BJ (cell line): ENCODE data around the gene DYNC1I2. TPM values are rescaled to one million over a fixed set of nuclear protein-coding genes. Genes with fewer than 3 reads are reported as not detected.

Experiments
- CTCF ChIA-PET: fragments of 350-600 bp; formaldehyde crosslinking; extraction: SDS; loops from one replicate; lab custom pipeline; 2021; ENCODE audit warnings: antibody characterized with exemption, inconsistent platforms; lab: Yijun Ruan, JAX
- POLR2A ChIA-PET: fragments of 300-600 bp; sonication (Branson Sonifier 250); formaldehyde crosslinking; extraction: SDS; loops from one replicate; lab custom pipeline; 2021; ENCODE audit warnings: antibody characterized with exemption; lab: Charles Lee
- DNase-seq: peaks from one replicate; pipeline ENCODE4 v3.0.0-alpha.2; 2011; ENCODE audit warnings: low read depth
- H3K27me3 ChIP-seq: 2 replicates; pipeline ENCODE4 v1.6.0; 2011; ENCODE audit warnings: low read length; ENCODE audit not compliant: control insufficient read depth, insufficient read depth
- H3K36me3 ChIP-seq: 2 replicates; pipeline ENCODE4 v1.5.1; 2011; ENCODE audit warnings: low read length; ENCODE audit not compliant: control insufficient read depth, insufficient read depth
- H3K4me3 ChIP-seq: 2 replicates; pipeline ENCODE4 v1.5.1; 2011; ENCODE audit warnings: low read depth, mild to moderate bottlenecking, control low read depth, low read length
- CTCF ChIP-seq: IDR thresholded peaks from 2 replicates; pipeline ENCODE4 v1.5.1; 2011; ENCODE audit warnings: low read depth, mild to moderate bottlenecking, control low read depth, inconsistent platforms, low read length, moderate library complexity; ENCODE audit not compliant: insufficient read depth
- polyA plus RNA-seq: library from polyadenylated mRNA; depleted of rRNA; stranded (reverse); fragments of >200 nt; gene quantifications from 2 replicates; pipeline ENCODE4 v1.2.3, GENCODE V29; 2011

DYNC1I2 gene
- polyA plus RNA-seq, 1 experiment, result 96.9 TPM

- CTCF ChIA-PET, result interaction anchor here (1.4 kb wide), 1 partner anchor 405 kb away, joined by 5 read pairs; no protein-coding TSS in a partner anchor
- Histone ChIP-seq H3K4me3 (no peak overlapping the region), H3K27me3 (no peaks in the 10 kb centered on the region), H3K36me3 (no peaks in the 10 kb centered on the region)
- no peak for DNase-seq
- no peak for TF ChIP-seq CTCF
- POLR2A ChIA-PET, result no interaction called here
Observed at GRCh38 chr2:171709011-171709685, 21.9 kb downstream of the DYNC1I2 start.

GRCh38 chr2:171711351-171711750 is 24.1 kb downstream of the DYNC1I2 start:
- no peak for TF ChIP-seq CTCF
- no peaks in the 10 kb centered on the region for H3K27me3 ChIP-seq
- POLR2A ChIA-PET, result no interaction called here
- CTCF ChIA-PET, result interaction anchor here (0.8 to 2.1 kb wide), 6 partner anchors 8 to 403 kb away, joined by 3 to 11 read pairs (median 4); no protein-coding TSS in a partner anchor
- no peaks in the 10 kb centered on the region for H3K36me3 ChIP-seq
- no peak overlapping the region for H3K4me3 ChIP-seq
- no peak for DNase-seq

GRCh38 chr2:171712051-171712450 is 24.8 kb downstream of the DYNC1I2 start:
- POLR2A ChIA-PET, result no interaction called here
- TF ChIP-seq CTCF, result no peak
- DNase-seq, result peak; percentile 76
- H3K36me3 ChIP-seq, result no peaks in the 10 kb centered on the region
- no peaks in the 10 kb centered on the region for H3K27me3 ChIP-seq
- CTCF ChIA-PET, result interaction anchor here (1.1 to 2.1 kb wide), 7 partner anchors 9 to 402 kb away, joined by 3 to 11 read pairs (median 4); no protein-coding TSS in a partner anchor
- no peak overlapping the region for H3K4me3 ChIP-seq

GRCh38 chr2:171718720-171719119 is 31.5 kb downstream of the DYNC1I2 start:
- TF ChIP-seq CTCF, result no peak
- CTCF ChIA-PET, result interaction anchor here (1.0 kb wide), 1 partner anchor 15 kb away, joined by 3 read pairs; no protein-coding TSS in a partner anchor
- Histone ChIP-seq H3K4me3 (no peak overlapping the region), H3K27me3 (no peaks in the 10 kb centered on the region), H3K36me3 (peaks cover 1% of the 10 kb centered on the region; the same call in 1 of the 2 replicates)
- POLR2A ChIA-PET, result no interaction called here
- DNase-seq, result no peak

- Histone ChIP-seq H3K27me3 (no peaks in the 10 kb centered on the region), H3K4me3 (no peak overlapping the region), H3K36me3 (peaks cover 5% of the 10 kb centered on the region)
- ChIA-PET CTCF (no interaction called here), POLR2A (no interaction called here)
- no peak for DNase-seq
- TF ChIP-seq CTCF, result no peak
Observed at GRCh38 chr2:171719660-171720059, 32.4 kb downstream of the DYNC1I2 start.
